C4-2B (cell line): ENCODE data around the gene OR4D1.
"Not testable (repeated sequence)": the region's sequence is repeated elsewhere in the genome, so short reads cannot be mapped to it uniquely, and the experiment has no call there.

Experiments used
- H3K27ac ChIP-seq: fragments of 450-650 bp; 2 replicates; pipeline ENCODE4 v1.5.1; 2017
- ZFX ChIP-seq: fragments of 450-650 bp; IDR thresholded peaks from 2 replicates; pipeline ENCODE4 v1.6.1; 2017
- TF ChIP-seq, protein P1 (sequence below): fragments of 450-650 bp; conservative IDR thresholded peaks from 2 replicates; pipeline ENCODE4 v1.5.1; 2017; ENCODE audit warnings: mild to moderate bottlenecking

Gene OR4D1

DNA sequence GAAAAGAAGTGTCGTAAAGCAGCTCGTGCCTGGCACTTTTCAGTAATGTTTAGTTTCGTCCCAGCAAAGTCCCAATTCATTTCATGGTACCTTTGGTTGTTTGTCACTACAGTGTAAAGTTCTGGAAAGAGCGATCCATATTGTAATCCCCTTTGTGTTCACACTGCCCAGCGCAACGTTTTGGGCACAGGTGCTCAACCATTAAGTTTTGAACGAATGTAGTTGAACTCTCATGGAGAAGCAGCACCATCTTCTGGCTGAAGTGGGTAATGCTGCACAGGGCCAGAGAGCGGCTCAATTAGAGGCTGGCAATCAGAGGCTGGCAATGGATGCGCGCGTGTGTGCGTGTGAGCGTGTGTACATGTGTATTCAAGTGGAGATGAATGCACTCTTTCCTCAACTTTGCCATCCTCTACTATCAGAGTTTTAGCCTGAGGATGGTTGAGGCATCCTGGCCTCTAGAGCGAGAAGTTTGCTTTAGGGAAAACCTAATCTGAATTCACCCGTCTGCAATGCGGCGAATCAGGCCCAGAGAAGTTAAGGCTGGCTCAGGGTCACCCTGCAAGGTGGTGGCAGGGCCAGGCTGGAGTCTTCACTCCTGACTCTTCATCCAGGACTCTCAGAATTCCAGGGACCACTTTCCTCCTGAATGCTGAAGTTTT, 35.1 kb upstream of the OR4D1 start:
- TF ChIP-seq, protein P1, sequence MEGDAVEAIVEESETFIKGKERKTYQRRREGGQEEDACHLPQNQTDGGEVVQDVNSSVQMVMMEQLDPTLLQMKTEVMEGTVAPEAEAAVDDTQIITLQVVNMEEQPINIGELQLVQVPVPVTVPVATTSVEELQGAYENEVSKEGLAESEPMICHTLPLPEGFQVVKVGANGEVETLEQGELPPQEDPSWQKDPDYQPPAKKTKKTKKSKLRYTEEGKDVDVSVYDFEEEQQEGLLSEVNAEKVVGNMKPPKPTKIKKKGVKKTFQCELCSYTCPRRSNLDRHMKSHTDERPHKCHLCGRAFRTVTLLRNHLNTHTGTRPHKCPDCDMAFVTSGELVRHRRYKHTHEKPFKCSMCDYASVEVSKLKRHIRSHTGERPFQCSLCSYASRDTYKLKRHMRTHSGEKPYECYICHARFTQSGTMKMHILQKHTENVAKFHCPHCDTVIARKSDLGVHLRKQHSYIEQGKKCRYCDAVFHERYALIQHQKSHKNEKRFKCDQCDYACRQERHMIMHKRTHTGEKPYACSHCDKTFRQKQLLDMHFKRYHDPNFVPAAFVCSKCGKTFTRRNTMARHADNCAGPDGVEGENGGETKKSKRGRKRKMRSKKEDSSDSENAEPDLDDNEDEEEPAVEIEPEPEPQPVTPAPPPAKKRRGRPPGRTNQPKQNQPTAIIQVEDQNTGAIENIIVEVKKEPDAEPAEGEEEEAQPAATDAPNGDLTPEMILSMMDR, result peak; percentile 97
- no peak for TF ChIP-seq ZFX
- no peak overlapping the region for H3K27ac ChIP-seq

DNA sequence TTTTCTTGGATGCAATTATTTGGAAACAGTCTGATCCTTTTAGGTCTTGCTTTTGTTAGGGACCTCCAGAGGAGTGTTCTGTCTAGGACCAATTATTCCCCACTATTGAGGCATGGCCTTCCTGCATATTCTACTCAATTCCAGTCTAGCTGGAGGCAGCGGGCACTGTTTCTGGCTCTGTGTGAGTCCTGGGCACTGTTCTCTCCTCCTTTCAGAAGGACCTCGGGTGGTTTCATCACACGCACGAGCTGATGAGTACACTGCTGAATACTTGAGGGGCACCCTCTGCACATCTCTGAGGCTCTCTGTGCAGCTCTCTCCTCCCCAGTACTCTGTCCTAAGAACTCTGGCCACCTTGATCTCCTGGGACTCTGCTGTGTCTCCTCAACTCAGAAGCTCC, 34.2 kb upstream of the OR4D1 start:
- TF ChIP-seq, protein P1, result no peak
- TF ChIP-seq ZFX, result no peak
- H3K27ac ChIP-seq, result no peak overlapping the region

DNA sequence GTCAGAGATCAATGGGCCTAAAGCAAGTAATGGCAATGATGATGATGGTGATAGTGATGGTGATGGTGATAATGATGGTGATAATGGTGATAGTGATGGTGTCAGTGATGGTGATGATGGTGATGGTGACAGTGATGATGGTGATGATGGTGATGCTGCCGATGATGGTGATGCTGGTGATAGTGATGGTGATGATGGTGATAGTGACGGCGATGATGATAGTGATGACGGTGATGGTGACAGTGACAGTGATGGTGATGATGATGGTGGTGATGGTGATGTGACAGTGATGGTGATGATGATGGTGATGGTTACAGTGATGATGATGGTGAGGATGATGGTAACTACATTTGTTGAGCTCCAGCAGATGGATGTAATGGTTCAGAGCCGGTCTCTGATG, 30.8 kb upstream of the OR4D1 start:
- no peak overlapping the region for H3K27ac ChIP-seq
- TF ChIP-seq, protein P1, result no peak
- no peak for TF ChIP-seq ZFX

DNA sequence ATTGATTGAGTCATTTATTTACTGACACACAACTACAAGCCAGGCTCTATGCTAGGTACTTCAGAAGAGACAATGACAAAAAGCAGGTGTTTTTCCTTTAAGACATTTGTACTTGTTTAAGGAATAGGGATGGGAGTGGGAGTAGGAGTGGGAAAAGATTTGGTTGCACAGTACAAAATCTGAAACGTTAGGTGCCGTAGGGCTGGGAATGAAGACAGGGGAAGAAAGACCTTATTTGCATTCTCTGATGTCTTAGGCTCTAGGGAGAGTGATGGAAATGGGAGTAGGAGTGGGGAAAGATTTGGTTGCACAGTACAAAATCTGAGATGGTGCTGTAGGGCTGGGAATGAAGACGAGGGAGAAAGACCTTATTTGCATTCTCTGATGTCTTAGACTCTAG, 28.7 kb upstream of the OR4D1 start:
- no peak overlapping the region for H3K27ac ChIP-seq
- TF ChIP-seq, protein P1, result no peak
- TF ChIP-seq ZFX, result no peak

DNA sequence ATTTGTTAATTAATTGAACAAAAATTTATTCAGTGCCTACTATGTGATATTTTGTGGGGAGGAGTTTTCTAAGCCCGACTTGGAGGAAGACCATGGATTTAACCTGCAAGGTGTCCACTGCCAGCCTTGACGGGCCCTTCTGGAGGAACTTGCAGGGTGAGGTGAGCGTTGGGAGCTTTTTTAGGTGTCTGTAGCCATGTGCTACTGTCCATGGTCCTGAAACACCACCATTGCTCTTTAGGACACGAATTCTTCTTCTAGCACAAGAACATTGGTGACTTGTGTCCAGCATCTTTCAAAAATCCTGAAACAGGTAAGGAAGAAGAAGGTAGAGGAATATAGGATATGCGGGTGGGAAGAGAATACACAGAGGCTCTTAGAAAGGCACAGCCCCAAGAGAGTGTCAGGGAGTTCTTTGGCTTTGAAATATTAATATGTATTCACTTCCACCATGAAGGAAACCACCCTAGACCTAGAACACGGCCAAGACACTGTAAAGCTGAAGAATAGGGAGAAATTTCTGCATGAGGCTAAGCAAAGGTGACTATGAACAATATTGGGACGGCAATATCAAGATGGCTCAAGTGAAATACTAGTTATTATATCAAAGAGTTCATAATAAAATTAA, 27.9 kb upstream of the OR4D1 start:
- no peak overlapping the region for H3K27ac ChIP-seq
- TF ChIP-seq, protein P1, result no peak
- TF ChIP-seq ZFX, result no peak

DNA sequence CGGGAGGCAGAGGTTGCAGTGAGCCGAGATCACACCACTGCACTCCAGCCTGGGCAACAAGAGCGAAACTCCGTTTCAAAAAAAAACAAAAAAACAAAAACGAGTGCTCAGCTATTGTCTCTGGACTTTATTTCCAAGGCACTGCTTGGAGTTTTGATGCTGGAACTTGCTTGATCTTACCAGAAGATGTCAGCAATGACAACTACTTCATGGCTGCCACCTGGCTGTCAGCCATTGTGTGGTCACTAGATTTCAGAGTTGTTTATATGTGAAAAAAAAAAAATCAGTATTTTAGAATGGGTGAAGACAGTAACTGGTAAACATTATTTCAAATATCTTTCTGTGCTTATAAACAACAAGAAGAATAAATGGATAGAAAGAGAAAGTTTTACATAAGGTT, 26.3 kb upstream of the OR4D1 start:
- no peak for TF ChIP-seq ZFX
- TF ChIP-seq, protein P1, result peak; percentile 49
- H3K27ac ChIP-seq, result no peak overlapping the region

DNA sequence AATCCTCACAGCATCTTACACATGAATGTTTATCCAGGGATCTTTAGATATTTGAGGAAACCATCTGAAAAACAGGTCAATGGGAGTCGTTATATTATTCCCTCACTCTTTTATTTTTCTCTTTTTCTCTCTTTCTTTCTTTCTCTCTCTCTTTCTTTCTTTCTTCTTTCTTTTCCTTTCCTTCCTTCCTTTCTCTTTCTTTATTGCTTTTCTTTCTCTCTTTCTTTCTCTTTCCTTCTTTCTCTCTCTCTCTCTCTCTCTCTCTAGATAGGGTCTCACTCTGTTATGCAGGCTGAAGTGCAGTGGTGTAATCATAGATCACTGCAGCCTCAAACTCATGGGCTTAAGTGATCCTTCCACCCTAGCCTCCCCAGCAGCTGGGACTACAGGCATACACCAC, 20.3 kb upstream of the OR4D1 start:
- no peak overlapping the region for H3K27ac ChIP-seq
- no peak for TF ChIP-seq ZFX
- TF ChIP-seq, protein P1, result no peak

DNA sequence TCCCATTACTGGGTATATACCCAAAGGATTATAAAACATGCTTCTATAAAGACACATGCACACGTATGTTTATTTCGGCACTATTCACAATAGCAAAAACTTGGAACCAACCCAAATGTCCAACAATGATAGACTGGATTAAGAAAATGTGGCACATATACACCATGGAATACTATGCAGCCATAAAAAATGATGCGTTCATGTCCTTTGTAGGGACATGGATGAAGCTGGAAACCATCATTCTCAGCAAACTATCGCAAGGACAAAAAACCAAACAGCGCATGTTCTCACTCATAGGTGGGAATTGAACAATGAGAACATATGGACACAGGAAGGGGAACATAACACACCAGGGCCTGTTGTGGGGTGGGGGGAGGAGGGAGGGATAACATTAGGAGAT, 15.5 kb upstream of the OR4D1 start:
- H3K27ac ChIP-seq, result not testable (repeated sequence)
